Thymus (tissue), 11 donors: ENCODE data around the gene SORCS1. TPM values are rescaled to one million over a fixed set of nuclear protein-coding genes. Genes with fewer than 3 reads are reported as not detected.

Experiments used
- DNase-seq, 9 donors: peaks; one replicate each; pipeline ENCODE4 v3.0.0-alpha.2; 2013; ENCODE audit warnings: low spot score in 9 of 9, low read depth in 6 of 9, missing footprints in 1 of 9
- H3K27ac ChIP-seq, 2 donors: one replicate each; pipeline ENCODE4 v1.5.1; 2013; ENCODE audit warnings: control low read depth in 1 of 2, low read depth in 1 of 2, low read length in 1 of 2, mild to moderate bottlenecking in 1 of 2, moderate library complexity in 1 of 2
- H3K27me3 ChIP-seq, 2 donors: one replicate each; pipeline ENCODE4 v1.5.1; 2013; ENCODE audit warnings: low read length in 1 of 2; ENCODE audit not compliant: control insufficient read depth in 2 of 2, insufficient read depth in 1 of 2
- H3K36me3 ChIP-seq, 2 donors: one replicate each; pipeline ENCODE4 v1.5.1; 2013; ENCODE audit warnings: low read length in 1 of 2, mild to moderate bottlenecking in 1 of 2, moderate library complexity in 1 of 2; ENCODE audit not compliant: control insufficient read depth in 2 of 2, insufficient read depth in 2 of 2
- H3K4me1 ChIP-seq, 2 donors: one replicate each; pipeline ENCODE4 v1.5.1; 2013; ENCODE audit warnings: low read length in 2 of 2; ENCODE audit not compliant: control insufficient read depth in 2 of 2, insufficient read depth in 2 of 2
- H3K4me3 ChIP-seq, 2 donors: one replicate each; pipeline ENCODE4 v1.5.1; 2013; ENCODE audit warnings: low read length in 2 of 2, control low read depth in 1 of 2, mild to moderate bottlenecking in 1 of 2
- H3K9me3 ChIP-seq, 2 donors: one replicate each; pipeline ENCODE4 v1.5.1; 2013; ENCODE audit warnings: low read length in 1 of 2, mild to moderate bottlenecking in 1 of 2; ENCODE audit not compliant: control insufficient read depth in 2 of 2, insufficient read depth in 1 of 2
- WGBS: extraction: QIAGEN DNeasy Blood & Tissue Kit; methylation state at CpG from one replicate; pipeline ENCODE4 v1.1.7; 2013; 5-methylcytosine and 5-hydroxymethylcytosine counted together
- polyA plus RNA-seq: library from polyadenylated mRNA; stranded (reverse); fragments of 200-250 nt; gene quantifications from one replicate; pipeline ENCODE4 v1.2.3, GENCODE V29; 2013
- total RNA-seq: library from RNA; stranded (reverse); fragments of 120-200 nt; gene quantifications from one replicate; pipeline ENCODE4 v1.2.4, GENCODE V29; 2013
- donor health status: healthy.

SORCS1 gene
- total and polyA plus RNA-seq, 2 donors: 1.1 to 3.6 TPM

DNA sequence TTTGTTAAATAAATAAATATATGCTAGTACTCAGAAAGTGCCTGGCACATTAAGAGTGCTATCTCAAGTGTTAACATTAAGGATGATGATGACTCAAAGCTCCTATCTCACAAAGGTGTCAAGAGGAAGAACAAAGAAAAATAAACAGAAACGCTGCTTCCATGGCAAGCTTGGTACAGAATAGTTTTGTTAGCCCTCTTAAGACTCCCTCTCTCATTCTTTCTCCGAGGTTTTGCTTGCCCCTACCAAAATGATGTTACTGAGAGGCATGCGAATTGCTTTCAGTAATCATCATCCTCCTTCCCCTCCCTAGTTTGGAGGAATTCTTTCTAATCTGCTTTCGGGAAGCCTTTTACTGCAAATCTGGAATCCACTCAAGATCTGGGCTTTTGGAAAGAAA is 96.7 kb downstream of the SORCS1 start:
- WGBS: 65% methylated on average over 4 of the region's 4 CpGs
- no peak for DNase-seq
- no peaks in the 10 kb centered on the region for H3K4me1 ChIP-seq

DNA sequence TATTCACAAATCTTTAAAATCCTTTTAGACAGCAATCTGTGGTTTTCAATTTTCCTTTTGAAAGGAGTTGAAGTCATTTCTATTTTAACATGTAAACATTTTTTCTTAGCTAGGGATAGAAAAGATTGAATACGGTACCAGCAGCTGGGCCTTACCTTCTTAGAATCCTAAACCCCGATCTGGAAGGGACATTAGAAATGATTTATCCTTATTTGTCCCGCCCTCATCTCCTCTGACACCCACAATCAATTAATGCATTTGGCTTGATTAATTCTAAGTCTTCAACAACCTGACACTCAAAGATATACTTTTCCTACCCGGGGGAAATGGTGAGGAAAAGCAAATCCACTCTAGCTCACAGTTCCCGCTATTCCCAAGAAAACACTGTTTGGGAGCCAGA is 100.4 kb downstream of the SORCS1 start:
- Histone ChIP-seq H3K4me1 (no peaks in the 10 kb centered on the region), H3K27me3 (no peaks in the 10 kb centered on the region), H3K36me3 (no peaks in the 10 kb centered on the region), H3K27ac (no peak overlapping the region), H3K9me3 (no peaks in the 10 kb centered on the region), H3K4me3 (no peak overlapping the region)
- WGBS: 93% methylated on average over 5 of the region's 5 CpGs
- DNase-seq: no peak

More for the DNA sequence above, 96.7 kb downstream of the SORCS1 start:
- Histone ChIP-seq H3K27ac (no peak overlapping the region), H3K36me3 (no peaks in the 10 kb centered on the region), H3K4me3 (no peak overlapping the region), H3K9me3 (no peaks in the 10 kb centered on the region), H3K27me3 (no peaks in the 10 kb centered on the region)

DNA sequence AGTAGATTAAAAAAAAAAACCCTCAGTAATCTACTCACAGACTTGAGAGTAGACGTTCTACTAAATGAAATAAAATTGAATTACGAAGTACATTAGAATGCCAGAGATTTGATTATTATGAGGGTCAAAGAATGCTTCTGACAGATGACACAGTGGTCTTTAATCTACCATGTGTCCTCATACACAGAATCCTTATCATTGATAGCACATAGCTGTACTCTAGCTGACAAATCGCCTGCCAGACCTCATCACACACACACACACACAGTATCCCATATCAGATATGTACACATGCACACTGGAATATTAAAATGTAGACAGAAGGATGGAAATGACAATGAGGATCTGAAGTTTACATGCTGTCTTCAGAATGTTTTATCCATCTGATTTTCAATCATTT is 104.6 kb downstream of the SORCS1 start:
- Histone ChIP-seq H3K9me3 (no peaks in the 10 kb centered on the region), H3K4me3 (no peak overlapping the region), H3K4me1 (no peaks in the 10 kb centered on the region), H3K27me3 (no peaks in the 10 kb centered on the region), H3K27ac (no peak overlapping the region), H3K36me3 (no peaks in the 10 kb centered on the region)
- 89% methylated on average over 3 of the region's 3 CpGs for WGBS
- DNase-seq: no peak

DNA sequence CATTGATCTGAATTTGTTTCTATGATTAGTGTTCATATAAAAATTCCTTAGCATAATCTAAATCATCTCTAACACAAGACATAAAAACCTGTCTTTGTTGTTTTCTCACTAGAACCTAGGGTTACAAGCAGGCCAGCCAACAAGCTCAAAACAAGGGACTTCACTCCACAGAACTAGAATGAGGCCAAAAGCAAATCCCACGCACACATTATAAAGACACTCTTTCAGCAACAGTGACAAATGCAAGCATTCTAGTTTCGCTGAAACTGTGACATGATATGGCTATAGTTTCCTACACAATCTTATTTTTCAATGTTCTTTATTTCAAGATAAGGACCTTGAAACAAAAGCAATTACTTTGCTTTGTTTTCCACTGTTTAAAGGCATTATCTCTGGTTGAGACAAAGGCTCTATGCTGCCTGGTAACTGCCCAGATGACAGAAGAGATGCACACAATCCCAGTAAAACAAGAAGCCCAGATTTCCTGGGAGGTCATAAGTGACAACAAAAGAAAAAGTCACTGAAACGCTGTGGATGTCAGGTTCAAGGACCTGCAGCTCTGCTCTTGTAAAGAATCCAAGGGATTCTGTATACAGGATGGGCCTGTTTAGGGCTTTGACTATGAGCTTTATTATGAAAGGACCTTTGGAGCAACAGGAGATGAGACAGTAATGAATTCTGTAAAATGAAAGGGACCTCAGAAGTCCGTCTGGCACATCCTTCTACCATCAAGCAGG is 105.3 kb downstream of the SORCS1 start:
- 88% methylated on average over 4 of the region's 4 CpGs for WGBS
- H3K27me3 ChIP-seq: no peaks in the 10 kb centered on the region
- no peak for DNase-seq
- H3K36me3 ChIP-seq: no peaks in the 10 kb centered on the region
- H3K9me3 ChIP-seq: no peaks in the 10 kb centered on the region
- H3K4me3 ChIP-seq: no peak overlapping the region
- no peaks in the 10 kb centered on the region for H3K4me1 ChIP-seq
- H3K27ac ChIP-seq: no peak overlapping the region

DNA sequence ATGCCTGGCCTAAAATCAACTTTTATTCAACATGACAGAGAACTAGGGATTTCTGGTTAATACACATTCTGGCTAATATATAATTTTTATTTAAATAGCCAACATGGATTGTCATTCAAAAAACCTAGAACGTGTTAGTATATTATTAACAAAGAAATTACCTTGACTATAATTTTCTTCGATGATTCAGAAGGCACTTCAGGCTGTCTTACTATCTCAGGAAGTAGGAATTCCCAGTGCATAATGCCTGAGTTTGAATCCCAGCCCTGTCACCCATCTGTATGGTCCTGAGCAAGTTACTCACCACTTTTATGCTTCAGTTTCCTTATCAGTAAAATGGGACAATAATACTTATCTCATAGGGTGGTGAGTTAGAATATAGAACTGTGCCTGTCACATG is 106.2 kb downstream of the SORCS1 start:
- Histone ChIP-seq H3K27ac (no peak overlapping the region), H3K36me3 (no peaks in the 10 kb centered on the region), H3K4me3 (no peak overlapping the region), H3K9me3 (no peaks in the 10 kb centered on the region), H3K27me3 (no peaks in the 10 kb centered on the region), H3K4me1 (no peaks in the 10 kb centered on the region)
- 97% methylated on average over 2 of the region's 2 CpGs for WGBS
- DNase-seq: no peak

DNA sequence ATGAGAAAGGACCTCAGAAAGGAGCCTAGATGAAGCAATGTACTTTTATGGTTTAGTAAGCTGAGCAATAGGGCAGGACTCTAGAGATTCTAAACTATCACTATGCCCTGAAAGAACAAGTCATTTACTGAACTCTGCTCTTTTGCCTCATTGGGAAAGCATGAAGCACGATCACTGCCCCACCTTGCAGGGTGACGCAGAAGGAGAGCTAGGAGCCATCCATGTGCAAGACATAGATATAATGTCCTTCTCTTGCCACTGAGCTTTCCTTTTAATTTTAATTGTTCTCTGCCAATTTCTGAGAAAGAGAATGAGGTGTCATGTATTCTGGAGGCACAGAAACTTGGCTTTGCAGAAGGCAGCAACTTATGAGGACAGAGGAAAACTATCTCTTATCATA is 108.3 kb downstream of the SORCS1 start:
- no peak overlapping the region for H3K4me3 ChIP-seq
- no peak for DNase-seq

DNA sequence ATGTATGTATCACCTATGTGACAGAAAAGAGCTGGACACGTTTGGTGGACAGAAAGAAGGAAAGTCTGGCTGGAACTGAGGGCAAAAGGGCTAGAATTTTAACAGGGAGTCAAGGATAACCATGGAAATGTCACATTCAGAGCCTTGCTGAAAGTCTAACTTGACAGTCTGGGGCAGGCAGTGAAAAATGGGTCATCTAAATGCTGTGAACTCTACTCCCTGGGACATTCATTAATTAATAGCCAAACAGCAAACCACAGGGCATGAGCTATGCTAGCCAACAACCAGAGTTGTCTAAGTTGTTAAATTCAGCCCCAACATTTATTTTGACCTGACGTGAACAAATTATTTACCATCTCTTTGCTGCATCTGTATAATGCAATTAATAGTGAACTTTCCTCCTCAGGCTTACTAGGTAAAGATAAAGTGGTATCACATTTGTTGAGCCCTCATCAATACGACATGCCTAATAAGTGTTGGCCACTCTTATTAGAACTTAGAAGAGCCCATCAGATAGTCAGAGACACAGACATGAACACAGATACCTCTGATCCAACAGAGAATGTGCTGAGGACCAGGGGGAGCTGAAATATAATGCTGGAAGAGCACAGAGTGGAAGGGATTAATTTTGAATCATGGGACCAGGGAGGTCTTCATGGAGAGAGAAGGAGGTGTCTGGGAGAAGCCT is 109.9 kb downstream of the SORCS1 start:
- H3K4me1 ChIP-seq: no peaks in the 10 kb centered on the region
- no peaks in the 10 kb centered on the region for H3K9me3 ChIP-seq

More for the DNA sequence above, 108.3 kb downstream of the SORCS1 start:
- Histone ChIP-seq H3K36me3 (no peaks in the 10 kb centered on the region), H3K4me1 (no peaks in the 10 kb centered on the region), H3K27ac (no peak overlapping the region), H3K27me3 (no peaks in the 10 kb centered on the region), H3K9me3 (no peaks in the 10 kb centered on the region)
- 84% methylated on average over 2 of the region's 2 CpGs for WGBS

DNA sequence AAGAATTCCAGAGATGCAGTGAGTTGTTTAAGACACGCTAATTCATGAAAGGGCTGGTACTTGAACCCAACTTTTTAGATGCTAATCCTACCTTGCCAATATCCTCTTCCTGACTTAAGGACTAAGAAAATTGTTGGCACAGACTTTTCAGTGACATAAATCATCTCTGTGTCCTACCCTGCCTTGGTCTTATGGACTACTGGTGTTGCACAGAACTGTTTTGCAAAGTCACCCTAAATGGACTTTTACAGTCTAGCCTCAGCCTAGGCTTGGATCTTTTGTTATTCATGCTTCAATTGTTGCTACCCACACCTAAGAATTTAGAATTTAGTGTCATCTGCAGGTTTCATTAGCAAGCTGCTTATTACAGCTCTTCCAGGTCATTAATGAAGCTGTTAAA is 112.7 kb downstream of the SORCS1 start:
- H3K9me3 ChIP-seq: no peaks in the 10 kb centered on the region
- no peak overlapping the region for H3K4me3 ChIP-seq
- 90% methylated on average over 1 of the region's 1 CpG for WGBS
- H3K4me1 ChIP-seq: no peaks in the 10 kb centered on the region
- no peaks in the 10 kb centered on the region for H3K36me3 ChIP-seq
- no peak overlapping the region for H3K27ac ChIP-seq
- DNase-seq: no peak
- H3K27me3 ChIP-seq: no peaks in the 10 kb centered on the region

More for the DNA sequence above, 109.9 kb downstream of the SORCS1 start:
- Histone ChIP-seq H3K27ac (no peak overlapping the region), H3K4me3 (no peak overlapping the region), H3K27me3 (no peaks in the 10 kb centered on the region), H3K36me3 (no peaks in the 10 kb centered on the region)
- whole genome bisulfite sequencing: 85% methylated on average over 3 of the region's 3 CpGs
- no peak for DNase-seq

DNA sequence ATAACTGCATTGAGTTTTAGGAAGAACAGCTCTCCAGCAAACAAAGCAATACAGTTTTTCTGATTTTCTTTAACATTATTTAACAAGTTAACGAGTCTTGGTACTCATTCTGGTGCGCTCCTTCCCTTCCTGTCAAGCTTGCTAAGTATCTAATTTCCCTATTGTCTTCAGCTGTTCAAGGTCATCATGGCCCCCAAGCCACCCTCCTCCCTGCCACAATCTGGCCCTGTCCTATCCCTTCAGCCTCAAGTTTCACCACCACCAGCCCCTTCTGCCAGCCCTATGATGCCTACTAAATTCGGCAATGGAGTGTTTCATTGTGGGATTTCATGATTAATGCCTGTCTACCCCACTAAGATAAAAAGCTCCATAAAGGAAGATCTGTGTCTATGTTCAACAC is 121.0 kb downstream of the SORCS1 start:
- no peaks in the 10 kb centered on the region for H3K4me1 ChIP-seq
- DNase-seq: no peak
- no peaks in the 10 kb centered on the region for H3K27me3 ChIP-seq
- 89% methylated on average over 3 of the region's 3 CpGs for WGBS
- H3K27ac ChIP-seq: no peak overlapping the region
- no peak overlapping the region for H3K4me3 ChIP-seq
- H3K36me3 ChIP-seq: no peaks in the 10 kb centered on the region
- no peaks in the 10 kb centered on the region for H3K9me3 ChIP-seq
